22Rv1 (cell line): Measurements from ENCODE around the gene ULK4.

Source experiments
- CTCF ChIP-seq: fragments of 450-650 bp; IDR thresholded peaks from 2 replicates; pipeline ENCODE4 v1.5.1; 2017; ENCODE audit warnings: mild to moderate bottlenecking
- ZFX ChIP-seq: fragments of 450-650 bp; IDR thresholded peaks from 2 replicates; pipeline ENCODE4 v1.6.1; 2017; ENCODE audit warnings: antibody characterized with exemption, borderline replicate concordance

DNA sequence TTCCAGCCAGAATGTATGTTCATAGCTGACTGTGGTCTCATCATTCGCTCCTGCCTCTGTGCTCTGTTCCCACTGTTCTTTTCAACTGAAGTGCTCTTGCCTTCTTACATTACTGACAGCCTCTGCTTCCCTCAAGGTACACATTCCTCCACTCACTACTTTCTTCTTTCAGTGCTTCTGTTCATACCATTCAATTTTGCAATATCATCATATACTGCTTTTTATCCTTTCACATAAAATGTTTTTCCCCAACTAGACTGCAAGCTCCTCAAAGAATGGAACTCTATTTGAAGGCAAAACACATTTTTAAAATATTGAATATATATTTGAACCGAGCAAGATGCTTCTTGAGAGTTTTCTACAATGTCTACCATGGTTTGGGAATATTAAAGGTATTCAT lies 471.5 kb downstream of the ULK4 start:
- TF ChIP-seq CTCF, result no peak
- TF ChIP-seq ZFX, result no peak
